ELF-1 (cell line): Measurements from ENCODE around the gene NDUFAF8.

ENCODE experiments used
- DNase-seq: peaks from one replicate; pipeline ENCODE4 v3.0.0-alpha.2; 2016; ENCODE audit warnings: low read depth, low spot score

The NDUFAF8 gene

DNA sequence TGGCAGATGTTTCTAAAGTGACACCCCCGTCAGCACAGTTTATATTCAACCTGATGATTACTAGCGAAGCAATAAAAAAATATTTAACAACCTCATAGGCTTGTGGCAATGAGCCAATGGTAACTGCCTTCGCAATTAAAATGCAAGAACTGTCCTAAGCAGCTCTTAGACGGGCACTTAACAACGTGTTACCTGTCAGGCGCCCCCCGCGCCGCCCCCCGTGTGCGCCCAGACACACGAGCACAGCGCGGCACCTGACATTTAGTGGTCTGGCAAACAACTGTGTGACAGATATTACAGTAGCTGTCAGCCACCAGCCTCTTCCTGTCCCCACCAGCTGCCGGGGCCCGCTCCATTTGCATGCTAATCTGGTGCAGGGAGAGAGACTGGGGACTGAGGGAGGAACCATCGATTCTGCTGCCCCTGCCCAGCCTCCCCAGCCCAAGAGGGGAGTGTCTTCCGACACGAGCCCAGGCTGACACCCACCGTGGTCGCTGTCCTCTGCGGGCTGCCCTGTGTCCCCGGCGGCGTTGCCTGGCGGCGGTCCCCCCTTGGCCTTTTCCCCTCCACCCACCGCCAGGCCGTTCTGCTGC lies 12.7 kb downstream of the NDUFAF8 start:
- peak; percentile 30 for DNase-seq

DNA sequence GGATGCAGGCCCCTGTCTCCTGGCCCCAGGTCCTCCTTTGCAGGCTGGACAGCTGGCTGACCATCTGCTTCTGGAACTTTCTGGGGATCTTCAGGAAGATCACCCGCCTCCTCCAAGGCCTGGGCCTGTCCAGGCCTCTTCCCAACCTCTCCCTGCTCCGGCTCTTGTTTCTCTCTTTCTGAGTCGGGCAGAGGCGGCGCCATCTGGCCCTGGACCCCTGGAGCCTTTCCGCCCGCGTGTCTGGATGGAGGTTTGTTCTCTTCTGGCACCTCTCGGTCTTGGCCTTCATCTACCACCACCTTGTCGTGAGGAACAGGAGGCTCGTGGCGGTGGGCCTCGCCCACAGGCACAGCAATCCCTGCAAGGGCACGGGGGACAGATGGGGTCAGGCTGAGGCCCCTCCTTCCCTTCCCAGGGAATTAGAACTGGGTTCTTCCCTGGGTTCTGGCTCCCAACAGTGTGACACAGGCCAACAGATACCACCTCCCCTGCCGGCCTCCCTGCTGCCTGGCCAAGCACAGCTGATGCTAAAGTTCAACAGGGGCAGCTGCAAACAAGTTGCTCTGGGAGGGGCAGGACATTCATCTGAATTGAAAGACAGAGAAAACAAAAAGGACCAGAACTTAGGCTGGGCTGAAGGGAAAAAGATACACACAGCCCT lies 13.3 kb downstream of the NDUFAF8 start:
- DNase-seq = no peak

DNA sequence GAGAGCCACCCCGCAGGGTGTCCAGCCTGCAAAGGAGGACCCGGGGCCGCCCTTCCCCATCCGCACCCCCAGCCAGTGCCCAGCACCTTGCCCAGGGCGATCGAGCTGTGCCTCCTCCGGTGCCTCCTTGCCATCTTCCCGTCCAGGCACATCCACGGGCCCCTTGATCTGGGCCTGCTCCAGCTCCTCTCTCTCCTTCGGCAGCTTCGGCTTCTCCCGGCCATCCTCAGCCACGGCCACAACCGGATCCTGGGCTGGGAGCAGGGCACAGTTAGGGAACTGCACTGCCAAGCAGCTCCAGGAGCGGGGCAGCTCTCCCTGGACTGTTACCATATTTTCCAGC lies 13.8 kb downstream of the NDUFAF8 start:
- DNase-seq = no peak

GRCh38 chr17:81253358-81254131 lies 14.4 kb downstream of the NDUFAF8 start:
- peak; percentile 72 for DNase-seq

GRCh38 chr17:81254955-81255717 lies 16.0 kb downstream of the NDUFAF8 start:
- DNase-seq = peak; percentile 83

DNA sequence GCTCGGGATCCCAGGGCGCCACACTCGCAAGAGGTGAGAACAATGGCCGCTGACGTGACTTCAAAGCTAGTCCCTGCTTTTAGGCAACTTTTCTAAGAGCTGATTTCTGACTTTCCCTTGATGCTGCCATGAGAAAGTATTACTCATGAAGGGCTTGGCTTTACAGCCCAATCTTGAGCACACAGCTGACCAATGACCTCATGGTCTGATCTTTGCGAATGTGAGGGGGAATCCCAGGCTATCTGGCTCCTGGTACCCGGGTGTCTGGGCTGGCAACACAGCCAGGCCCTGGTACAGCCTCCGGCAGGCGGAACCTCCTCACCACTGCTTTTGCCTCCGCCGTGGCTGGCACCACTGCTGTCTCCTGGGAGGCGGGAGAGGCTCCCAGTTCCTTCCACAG lies 17.5 kb downstream of the NDUFAF8 start:
- no peak for DNase-seq

DNA sequence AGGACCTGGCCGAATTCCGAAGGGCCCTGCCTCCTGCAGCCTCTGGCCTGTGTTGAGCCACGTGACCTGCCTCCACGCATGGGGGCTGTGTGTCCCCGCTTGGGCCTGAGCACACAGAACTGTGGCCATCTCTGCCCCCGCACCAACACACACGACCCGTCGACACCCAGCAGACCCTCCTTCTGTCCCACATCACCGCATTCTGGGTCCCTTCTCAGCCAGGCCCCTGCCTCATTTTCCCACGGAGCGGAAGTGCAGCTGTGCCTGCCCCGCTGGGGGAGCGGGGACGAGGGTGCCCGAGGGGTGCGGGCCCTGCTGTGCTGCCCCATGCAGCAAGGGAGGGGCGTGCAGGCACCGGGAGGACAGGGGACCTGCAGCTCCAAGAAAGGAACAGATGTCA lies 18.4 kb downstream of the NDUFAF8 start:
- no peak for DNase-seq

DNA sequence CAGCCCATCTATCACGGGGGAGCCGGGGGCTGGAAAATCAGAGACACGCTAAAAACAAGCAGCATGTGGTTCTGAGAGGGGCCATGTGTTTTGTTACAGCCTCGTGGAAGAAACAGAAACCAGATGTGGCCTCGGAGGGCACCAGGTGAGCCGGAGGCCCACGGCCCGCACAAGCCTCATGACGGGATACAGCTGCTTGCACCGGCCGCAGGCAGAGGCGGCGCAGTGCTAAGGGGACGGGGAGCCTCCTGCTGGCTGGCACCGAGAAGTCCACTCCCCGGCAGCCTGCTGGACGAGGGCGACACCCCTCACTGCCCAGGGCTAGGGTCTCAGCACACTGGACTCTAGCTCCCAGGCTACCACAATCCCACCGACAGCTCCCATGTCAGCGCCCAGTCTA lies 19.2 kb downstream of the NDUFAF8 start:
- peak; percentile 30 for DNase-seq

DNA sequence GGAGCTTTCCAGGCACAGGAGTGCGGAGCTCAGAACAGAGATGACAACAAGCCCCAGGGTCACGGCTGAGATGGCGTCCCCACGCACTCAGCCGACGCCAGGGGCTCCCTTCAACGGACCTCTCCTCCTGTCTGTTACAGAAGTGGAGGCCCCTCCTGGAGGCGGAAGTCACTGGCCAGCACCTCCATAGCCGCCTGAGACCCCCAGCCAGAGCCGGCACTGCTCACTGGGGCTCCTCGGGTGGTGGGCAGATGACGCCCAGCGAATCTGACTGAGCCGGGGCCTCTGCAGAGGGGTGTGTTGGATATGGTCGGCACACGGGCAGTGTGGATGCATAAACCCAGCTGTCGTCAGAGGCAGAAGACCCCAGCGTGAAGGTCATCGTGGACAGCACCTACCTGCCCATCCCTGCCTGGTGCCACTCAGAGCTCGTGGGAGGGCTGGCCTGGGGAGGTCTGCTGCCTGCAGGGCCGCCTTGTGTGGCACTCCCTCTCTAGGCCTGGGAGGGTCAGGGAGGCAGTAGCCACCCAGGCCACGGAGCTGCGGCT lies 20.0 kb downstream of the NDUFAF8 start:
- no peak for DNase-seq

GRCh38 chr17:81260171-81260570 lies 21.1 kb downstream of the NDUFAF8 start:
- DNase-seq = no peak

DNA sequence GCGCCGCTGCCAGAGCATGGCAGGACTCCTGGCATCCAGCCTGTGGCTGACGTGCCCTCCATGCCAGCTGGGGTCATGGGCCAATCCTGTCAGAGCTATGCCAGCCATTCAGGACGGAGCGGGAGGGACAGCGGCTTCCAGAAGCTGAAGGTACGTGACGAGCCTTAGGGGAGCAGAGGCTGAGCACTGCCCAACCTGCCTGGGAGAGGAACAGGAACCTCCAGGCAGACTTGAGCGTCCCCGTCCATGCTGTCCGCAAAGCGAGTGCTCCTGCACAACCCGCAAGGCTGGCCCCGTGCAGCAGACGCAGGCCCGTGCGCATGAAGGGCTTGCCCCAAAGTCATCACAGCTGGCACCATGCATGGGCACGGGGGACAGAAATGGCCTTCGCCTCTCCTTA lies 21.5 kb downstream of the NDUFAF8 start:
- DNase-seq = no peak

DNA sequence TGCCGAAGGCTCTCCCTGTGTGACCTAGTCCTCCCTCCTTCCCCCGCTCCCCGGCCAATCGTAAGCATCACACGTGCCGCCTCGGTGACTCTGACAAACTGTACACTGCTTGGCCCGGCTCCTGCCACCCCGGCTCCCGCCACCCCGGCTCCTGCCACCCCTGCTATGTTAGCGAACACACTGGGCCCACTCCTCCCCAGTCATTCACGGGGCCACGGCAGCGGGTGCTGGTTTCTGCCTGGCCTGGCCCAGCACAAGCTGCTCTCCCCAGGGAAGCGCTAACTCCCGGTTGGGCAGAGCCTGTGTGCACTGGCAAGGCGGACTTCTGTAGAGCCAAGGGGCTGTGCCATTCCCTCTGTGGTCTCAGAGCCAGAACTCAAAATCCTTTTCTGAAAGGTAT lies 22.0 kb downstream of the NDUFAF8 start:
- no peak for DNase-seq

DNA sequence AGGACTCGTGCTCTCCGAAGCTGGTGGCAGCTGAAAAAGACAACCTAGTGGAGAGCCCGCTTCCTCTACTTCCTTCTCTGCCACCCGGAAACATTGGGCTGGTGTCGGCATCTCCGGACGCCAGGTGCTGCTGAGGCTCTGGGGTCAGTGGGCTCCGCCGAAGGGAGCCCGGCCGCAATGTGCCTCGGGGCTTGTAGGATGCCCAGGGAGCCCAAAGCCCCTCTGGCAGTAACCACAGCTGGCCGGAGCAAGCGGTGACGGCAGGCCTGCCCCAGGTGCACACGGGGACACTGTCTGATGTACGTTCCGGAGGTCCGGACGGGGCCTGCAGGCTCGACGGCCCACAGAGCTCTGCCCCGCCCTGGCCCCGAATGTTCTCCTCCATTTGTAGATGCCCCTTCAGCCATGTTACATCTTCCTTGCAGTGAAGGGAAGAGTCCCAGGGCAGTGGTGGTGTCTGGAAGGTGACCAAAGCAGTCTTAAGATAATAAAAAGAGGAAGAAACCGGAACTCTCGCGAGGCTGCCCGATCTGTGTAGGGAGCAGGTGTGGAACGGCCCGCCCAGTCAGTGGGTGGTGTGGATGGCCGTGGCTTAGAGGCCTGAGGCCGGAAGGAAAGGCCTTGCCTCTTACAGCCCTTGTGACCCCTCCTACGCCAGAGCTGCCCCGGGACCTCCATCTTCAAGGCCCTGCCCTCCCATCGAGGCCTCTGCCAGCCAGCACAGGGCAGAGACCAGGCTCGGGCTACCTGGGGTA lies 22.6 kb downstream of the NDUFAF8 start:
- DNase-seq = no peak

DNA sequence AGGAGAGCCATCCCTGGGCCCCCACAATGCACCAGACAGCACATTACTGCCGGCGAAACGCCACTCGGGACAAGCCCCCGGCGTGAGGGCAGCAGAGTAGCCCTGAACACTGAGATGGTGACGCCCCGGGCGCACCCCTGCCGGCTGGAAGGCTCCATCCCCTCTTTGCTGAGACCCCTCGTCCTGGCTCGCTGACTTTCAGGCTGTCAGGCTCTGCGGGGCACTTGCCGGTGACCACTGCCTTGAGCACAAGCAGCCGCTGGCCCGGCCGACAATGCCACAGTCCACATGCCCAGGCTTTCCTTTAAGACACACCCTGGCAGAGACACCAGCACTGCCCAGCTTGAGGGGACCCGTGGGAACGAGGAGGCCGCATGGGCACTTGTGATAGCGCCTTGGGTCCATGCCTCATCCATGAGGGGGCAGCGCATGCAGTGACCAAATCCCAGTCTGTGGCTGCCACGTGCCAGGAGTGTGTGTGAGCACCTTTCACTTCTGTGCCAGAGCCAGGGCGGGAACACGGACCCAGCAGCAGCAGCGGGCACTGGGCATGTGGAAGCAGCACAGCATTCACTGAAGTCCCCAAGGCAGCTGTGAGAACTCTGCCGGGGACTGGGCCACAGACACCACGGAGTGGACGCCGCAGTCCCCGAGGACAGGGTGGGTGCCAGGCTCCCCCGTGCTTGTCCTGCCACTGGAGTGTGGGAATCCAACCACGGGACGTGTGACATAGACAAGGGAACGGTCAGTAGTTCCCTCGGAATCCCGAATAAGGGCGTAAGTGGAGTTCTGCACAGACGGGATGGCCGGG lies 24.5 kb downstream of the NDUFAF8 start:
- DNase-seq = no peak

GRCh38 chr17:81264640-81265039 lies 25.5 kb downstream of the NDUFAF8 start:
- DNase-seq = no peak

DNA sequence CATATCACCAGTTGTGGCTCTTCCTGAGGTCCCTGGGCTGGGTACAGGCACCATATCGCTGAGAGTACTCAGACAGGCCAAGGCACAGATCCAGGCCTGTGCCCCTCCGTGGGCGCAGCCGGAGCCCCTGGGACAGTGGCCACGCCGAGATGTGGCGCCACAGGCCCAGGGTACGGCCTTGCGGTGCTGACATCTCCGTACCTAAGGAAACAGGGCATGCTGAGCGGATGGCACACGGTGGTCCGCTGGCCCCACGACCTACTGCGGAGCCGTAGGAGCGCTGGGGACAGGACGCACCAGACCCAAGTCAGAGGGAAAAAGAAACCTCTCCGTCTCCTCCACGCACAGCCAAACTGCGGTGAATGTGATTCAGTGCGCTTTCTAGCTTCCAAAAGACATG lies 26.5 kb downstream of the NDUFAF8 start:
- DNase-seq = no peak

DNA sequence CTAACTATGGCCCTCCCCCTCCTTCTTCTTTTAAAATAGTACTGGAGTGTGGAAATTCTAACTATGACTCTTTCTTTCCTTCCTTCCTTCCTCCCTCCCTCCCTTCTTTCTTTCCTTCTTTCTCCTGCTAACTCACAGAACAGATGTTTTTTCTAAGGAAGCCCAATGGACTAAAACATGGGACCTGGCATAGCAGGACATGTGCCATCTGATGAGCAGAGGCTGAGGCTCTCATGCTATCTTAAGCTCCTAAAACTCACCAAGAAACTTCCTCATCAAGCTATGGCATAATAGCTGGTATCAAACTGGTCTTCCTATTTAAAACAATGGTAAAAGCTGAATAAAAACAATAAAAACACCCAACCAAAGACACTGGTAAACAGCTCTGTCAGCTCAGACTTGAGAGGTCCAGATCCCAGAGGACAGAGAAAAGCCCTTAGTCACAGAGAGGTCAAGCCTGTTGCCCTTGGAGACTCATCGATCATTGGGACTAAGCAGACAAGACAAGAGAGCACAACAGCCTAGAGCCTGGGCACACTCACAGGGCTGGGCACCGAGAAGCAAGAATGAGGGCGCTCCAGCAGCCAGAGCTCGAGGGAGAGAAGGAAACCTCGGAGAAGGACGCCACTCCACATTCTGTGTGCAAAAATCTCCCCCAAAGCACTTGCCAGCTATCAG lies 28.4 kb downstream of the NDUFAF8 start:
- no peak for DNase-seq

- DNase-seq = no peak
These were observed 31.2 kb downstream of the NDUFAF8 start for GRCh38 chr17:81270279-81270678.

GRCh38 chr17:81271226-81271625 lies 32.1 kb downstream of the NDUFAF8 start:
- no peak for DNase-seq

- DNase-seq = no peak
These were observed 33.5 kb downstream of the NDUFAF8 start for GRCh38 chr17:81272616-81273015.
